SJCRH30 (cell line): Measurements from ENCODE around the gene TMEM92. TPM values are rescaled to one million over a fixed set of nuclear protein-coding genes. Genes with fewer than 3 reads are reported as not detected.
"Not testable (repeated sequence)": the region's sequence is repeated elsewhere in the genome, so short reads cannot be mapped to it uniquely, and the experiment has no call there.

Source experiments
- DNase-seq, 2 experiments: peaks; one replicate each; pipeline ENCODE4 v3.0.0-alpha.2; 2015 to 2020
- H3K27ac ChIP-seq: fragments of 250-450 bp; sonication (Bioruptor Pico); 2 replicates; pipeline ENCODE4 v1.5.1; 2020; ENCODE audit warnings: mild to moderate bottlenecking, moderate library complexity
- H3K27me3 ChIP-seq: fragments of 250-450 bp; sonication (Bioruptor Pico); 2 replicates; pipeline ENCODE4 v1.5.1; 2020; ENCODE audit warnings: mild to moderate bottlenecking, moderate library complexity
- H3K36me3 ChIP-seq: fragments of 250-450 bp; sonication (Bioruptor Pico); 2 replicates; pipeline ENCODE4 v1.5.1; 2020; ENCODE audit warnings: mild to moderate bottlenecking, moderate library complexity
- H3K4me1 ChIP-seq: fragments of 250-450 bp; sonication (Bioruptor Pico); 2 replicates; pipeline ENCODE4 v1.5.1; 2020; ENCODE audit warnings: mild to moderate bottlenecking, moderate library complexity
- H3K4me3 ChIP-seq: fragments of 250-450 bp; sonication (Bioruptor Pico); 2 replicates; pipeline ENCODE4 v1.5.1; 2020; ENCODE audit warnings: mild to moderate bottlenecking, moderate library complexity
- H3K9me3 ChIP-seq: fragments of 250-450 bp; sonication (Bioruptor Pico); replicated peaks from 2 replicates; pipeline ENCODE4 v1.5.1; 2020; ENCODE audit warnings: mild to moderate bottlenecking, moderate library complexity
- total RNA-seq: library from RNA; depleted of rRNA; stranded (reverse); fragments of >200 nt; shearing (Covaris generic); gene quantifications from 2 replicates; pipeline ENCODE4 v1.2.3, GENCODE V29; 2014

TMEM92 gene
- total RNA-seq, 1 experiment from 2014 or later: not detected

GRCh38 chr17:50295021-50295420 lies 20.8 kb downstream of the TMEM92 start:
- DNase-seq: no peak
- Histone ChIP-seq H3K27ac (no peak overlapping the region), H3K4me1 (no peaks in the 10 kb centered on the region), H3K9me3 (no peaks in the 10 kb centered on the region), H3K36me3 (no peaks in the 10 kb centered on the region), H3K4me3 (no peak overlapping the region), H3K27me3 (peaks cover 2% of the 10 kb centered on the region; the same call in 1 of the 2 replicates)

- H3K27me3 ChIP-seq: peaks cover 4% of the 10 kb centered on the region; the same call in 1 of the 2 replicates
- H3K4me1 ChIP-seq: no peaks in the 10 kb centered on the region
- no peak overlapping the region for H3K4me3 ChIP-seq
- H3K9me3 ChIP-seq: no peaks in the 10 kb centered on the region
- DNase-seq: peak; percentile 65 to 72
- no peaks in the 10 kb centered on the region for H3K36me3 ChIP-seq
- H3K27ac ChIP-seq: no peak overlapping the region
Observed at GRCh38 chr17:50297407-50297865, 23.2 kb downstream of the TMEM92 start.

GRCh38 chr17:50298018-50298417 lies 23.8 kb downstream of the TMEM92 start:
- no peak for DNase-seq
- no peaks in the 10 kb centered on the region for H3K9me3 ChIP-seq
- peaks cover 4% of the 10 kb centered on the region; the same call in 1 of the 2 replicates for H3K27me3 ChIP-seq
- H3K4me3 ChIP-seq: no peak overlapping the region
- no peak overlapping the region for H3K27ac ChIP-seq
- no peaks in the 10 kb centered on the region for H3K36me3 ChIP-seq
- no peaks in the 10 kb centered on the region for H3K4me1 ChIP-seq

GRCh38 chr17:50299776-50300175 lies 25.5 kb downstream of the TMEM92 start:
- no peak for DNase-seq
- no peaks in the 10 kb centered on the region for H3K9me3 ChIP-seq
- 0 out of 2 replicates have a peak, but pooled peaks cover 4% of the 10 kb centered on the region for H3K27me3 ChIP-seq
- H3K27ac ChIP-seq: no peak overlapping the region
- H3K4me3 ChIP-seq: no peak overlapping the region
- no peaks in the 10 kb centered on the region for H3K4me1 ChIP-seq
- no peaks in the 10 kb centered on the region for H3K36me3 ChIP-seq

- H3K27me3 ChIP-seq, DNase-seq, H3K4me1 ChIP-seq, H3K9me3 ChIP-seq, H3K4me3 ChIP-seq, H3K36me3 ChIP-seq, H3K27ac ChIP-seq: not testable (repeated sequence)
Observed at GRCh38 chr17:50300824-50301223, 26.6 kb downstream of the TMEM92 start.

- Histone ChIP-seq H3K27ac (no peak overlapping the region), H3K36me3 (no peaks in the 10 kb centered on the region), H3K9me3 (no peaks in the 10 kb centered on the region), H3K27me3 (0 out of 2 replicates have a peak, but pooled peaks cover 4% of the 10 kb centered on the region), H3K4me3 (no peak overlapping the region), H3K4me1 (no peaks in the 10 kb centered on the region)
- no peak for DNase-seq
Observed at GRCh38 chr17:50301891-50302584, 27.8 kb downstream of the TMEM92 start.

GRCh38 chr17:50303051-50303450 lies 28.8 kb downstream of the TMEM92 start:
- DNase-seq: no peak
- H3K4me3 ChIP-seq: no peak overlapping the region
- H3K27ac ChIP-seq: no peak overlapping the region
- H3K27me3 ChIP-seq: 0 out of 2 replicates have a peak, but pooled peaks cover 4% of the 10 kb centered on the region
- H3K36me3 ChIP-seq: no peaks in the 10 kb centered on the region
- no peaks in the 10 kb centered on the region for H3K4me1 ChIP-seq
- H3K9me3 ChIP-seq: no peaks in the 10 kb centered on the region

GRCh38 chr17:50303596-50303995 lies 29.3 kb downstream of the TMEM92 start:
- no peaks in the 10 kb centered on the region for H3K36me3 ChIP-seq
- no peak overlapping the region for H3K27ac ChIP-seq
- H3K27me3 ChIP-seq: 0 out of 2 replicates have a peak, but pooled peaks cover 4% of the 10 kb centered on the region
- H3K9me3 ChIP-seq: no peaks in the 10 kb centered on the region
- no peaks in the 10 kb centered on the region for H3K4me1 ChIP-seq
- no peak overlapping the region for H3K4me3 ChIP-seq
- DNase-seq: no peak

- Histone ChIP-seq H3K9me3 (no peaks in the 10 kb centered on the region), H3K27me3 (0 out of 2 replicates have a peak, but pooled peaks cover 3% of the 10 kb centered on the region), H3K36me3 (no peaks in the 10 kb centered on the region), H3K4me1 (no peaks in the 10 kb centered on the region), H3K27ac (no peak overlapping the region), H3K4me3 (no peak overlapping the region)
- DNase-seq: no peak
Observed at GRCh38 chr17:50304781-50305404, 30.6 kb downstream of the TMEM92 start.

GRCh38 chr17:50307654-50308053 lies 33.4 kb downstream of the TMEM92 start:
- H3K9me3 ChIP-seq: no peaks in the 10 kb centered on the region
- H3K27me3 ChIP-seq: no peaks in the 10 kb centered on the region
- H3K4me1 ChIP-seq: no peaks in the 10 kb centered on the region
- H3K4me3 ChIP-seq: no peak overlapping the region
- no peak overlapping the region for H3K27ac ChIP-seq
- no peak for DNase-seq
- no peaks in the 10 kb centered on the region for H3K36me3 ChIP-seq

GRCh38 chr17:50308666-50309065 lies 34.4 kb downstream of the TMEM92 start:
- no peak for DNase-seq
- H3K4me3 ChIP-seq: no peak overlapping the region
- no peaks in the 10 kb centered on the region for H3K9me3 ChIP-seq
- H3K27me3 ChIP-seq: no peaks in the 10 kb centered on the region
- no peaks in the 10 kb centered on the region for H3K36me3 ChIP-seq
- H3K27ac ChIP-seq: no peak overlapping the region
- H3K4me1 ChIP-seq: no peaks in the 10 kb centered on the region

GRCh38 chr17:50310455-50311111 lies 36.3 kb downstream of the TMEM92 start:
- DNase-seq: no peak
- H3K27ac ChIP-seq: no peak overlapping the region
- H3K27me3 ChIP-seq: no peaks in the 10 kb centered on the region
- H3K4me3 ChIP-seq: no peak overlapping the region
- H3K4me1 ChIP-seq: no peaks in the 10 kb centered on the region; the same call in 1 of the 2 replicates
- H3K9me3 ChIP-seq: no peaks in the 10 kb centered on the region
- no peaks in the 10 kb centered on the region for H3K36me3 ChIP-seq

- no peak overlapping the region for H3K4me3 ChIP-seq
- no peaks in the 10 kb centered on the region for H3K36me3 ChIP-seq
- DNase-seq: no peak
- H3K4me1 ChIP-seq: no peaks in the 10 kb centered on the region; the same call in 1 of the 2 replicates
- H3K9me3 ChIP-seq: no peaks in the 10 kb centered on the region
- no peaks in the 10 kb centered on the region for H3K27me3 ChIP-seq
- no peak overlapping the region for H3K27ac ChIP-seq
Observed at GRCh38 chr17:50311112-50311460, 36.8 kb downstream of the TMEM92 start.

- Histone ChIP-seq H3K9me3 (no peaks in the 10 kb centered on the region), H3K27ac (no peak overlapping the region), H3K4me3 (no peak overlapping the region), H3K36me3 (no peaks in the 10 kb centered on the region), H3K27me3 (0 out of 2 replicates have a peak, but pooled peaks cover 3% of the 10 kb centered on the region), H3K4me1 (no peaks in the 10 kb centered on the region; the same call in 1 of the 2 replicates)
- no peak for DNase-seq
Observed at GRCh38 chr17:50311483-50311882, 37.2 kb downstream of the TMEM92 start.

GRCh38 chr17:50312308-50312707 lies 38.0 kb downstream of the TMEM92 start:
- H3K4me1 ChIP-seq: no peaks in the 10 kb centered on the region; the same call in 1 of the 2 replicates
- DNase-seq: no peak
- H3K27ac ChIP-seq: no peak overlapping the region
- no peak overlapping the region for H3K4me3 ChIP-seq
- no peaks in the 10 kb centered on the region for H3K9me3 ChIP-seq
- H3K36me3 ChIP-seq: no peaks in the 10 kb centered on the region
- H3K27me3 ChIP-seq: 0 out of 2 replicates have a peak, but pooled peaks cover 5% of the 10 kb centered on the region
